Hematopoietic multipotent progenitor cell treated with erythropoietin and hydrocortisone succinate and interleukin-3 and kit ligand, for 6 days (in vitro differentiated cells): ENCODE data around the gene C3.

Experiments
- DNase-seq: peaks from one replicate; pipeline ENCODE4 v3.0.0-alpha.2; 2015

C3 gene

GRCh38 chr19:6730153-6730804, 9.8 kb upstream of the C3 start:
- peak; percentile 96 for DNase-seq

GRCh38 chr19:6729573-6730152, 9.2 kb upstream of the C3 start:
- DNase-seq: no peak

- DNase-seq: peak; percentile 50
These were observed 7.9 kb upstream of the C3 start for GRCh38 chr19:6728346-6728745.

- DNase-seq: no peak
These were observed 5.2 kb upstream of the C3 start for GRCh38 chr19:6725513-6726231.

GRCh38 chr19:6724631-6725492, 4.4 kb upstream of the C3 start:
- DNase-seq: no peak

- DNase-seq: peak; percentile 37
These were observed 3.3 kb upstream of the C3 start for GRCh38 chr19:6723738-6724137.

GRCh38 chr19:6723108-6723618, 2.7 kb upstream of the C3 start:
- no peak for DNase-seq

- no peak for DNase-seq
These were observed 1.3 kb upstream of the C3 start for GRCh38 chr19:6721773-6722172.

GRCh38 chr19:6721138-6721474, 656 bp upstream of the C3 start:
- no peak for DNase-seq

- no peak for DNase-seq
These were observed 470 bp downstream of the C3 start for GRCh38 chr19:6719992-6720368.

- DNase-seq: no peak
These were observed 949 bp downstream of the C3 start for GRCh38 chr19:6719540-6719861.

GRCh38 chr19:6718741-6719539, 1.5 kb downstream of the C3 start:
- peak; percentile 70 for DNase-seq

- no peak for DNase-seq
These were observed 2.2 kb downstream of the C3 start for GRCh38 chr19:6718111-6718740.

- no peak for DNase-seq
These were observed 2.9 kb downstream of the C3 start for GRCh38 chr19:6717441-6717971.

GRCh38 chr19:6717036-6717435, 3.4 kb downstream of the C3 start:
- no peak for DNase-seq

GRCh38 chr19:6716610-6716970, 3.9 kb downstream of the C3 start:
- DNase-seq: no peak

- DNase-seq: no peak
These were observed 5.5 kb downstream of the C3 start for GRCh38 chr19:6714749-6715555.

- no peak for DNase-seq
These were observed 6.4 kb downstream of the C3 start for GRCh38 chr19:6713773-6714692.

GRCh38 chr19:6712692-6713670, 7.5 kb downstream of the C3 start:
- no peak for DNase-seq
